HepG2 (cell line): ENCODE measurements around the gene KDM3B. TPM values are rescaled to one million over a fixed set of nuclear protein-coding genes. Genes with fewer than 3 reads are reported as not detected.
A peak's percentile ranks its signal among the peaks of the same experiment; 100 is the strongest.

Source experiments
- ATRX ChIP-seq: sonication (generic); formaldehyde crosslinking; IDR thresholded peaks from 2 replicates; pipeline ENCODE4 v1.4.0; 2020; ENCODE audit warnings: missing genetic modification reagents, borderline replicate concordance
- ETV5 ChIP-seq: IDR thresholded peaks from 2 replicates; pipeline ENCODE4 v1.6.1; 2018; ENCODE audit warnings: missing biosample characterization, missing genetic modification reagents, inconsistent platforms, borderline replicate concordance
- GABPB1 ChIP-seq: IDR thresholded peaks from 2 replicates; pipeline ENCODE4 v1.6.1; 2016; ENCODE audit warnings: mild to moderate bottlenecking, missing genetic modification reagents, moderate library complexity, missing compliant biosample characterization
- HOXA9 ChIP-seq: sonication (generic); formaldehyde crosslinking; IDR thresholded peaks from 2 replicates; pipeline ENCODE4 v1.8.1; 2022; ENCODE audit warnings: missing genetic modification reagents, mild to moderate bottlenecking, moderate library complexity, borderline replicate concordance
- ZNF274 ChIP-seq: sonication (generic); formaldehyde crosslinking; IDR thresholded peaks from 2 replicates; pipeline ENCODE4 v1.5.1; 2020; ENCODE audit warnings: mild to moderate bottlenecking, missing genetic modification reagents
- ZNF550 ChIP-seq: sonication (generic); formaldehyde crosslinking; IDR thresholded peaks from 2 replicates; pipeline ENCODE4 v1.4.0; 2020; ENCODE audit warnings: mild to moderate bottlenecking, missing genetic modification reagents, borderline replicate concordance
- polyA plus RNA-seq, 8 experiments: library from polyadenylated mRNA; depleted of rRNA in 3 of 8; stranded (reverse) in 7 of 8; unstranded in 1 of 8; fragments of >200 nt; fragmentation: Illumina TruSeq in 4 of 8; extraction: Trizol in 4 of 8; gene quantifications; 2 replicates each; pipeline versions ENCODE4 v1.2.1 to v1.2.3, GENCODE V29; 2011 to 2016; ENCODE audit warnings: low read depth in 4 of 8, missing spikeins in 1 of 8, mixed read lengths in 1 of 8; ENCODE audit not compliant: insufficient read depth in 1 of 8
- total RNA-seq, 5 experiments: library from RNA; depleted of rRNA; stranded (reverse); fragments of >200 nt; fragmentation: Illumina TruSeq; extraction: Trizol; gene quantifications; 2 replicates each; pipeline ENCODE4 v1.2.3, GENCODE V29; 2016; ENCODE audit warnings: low read depth in 1 of 5
- TF ChIP-seq, protein P1 (sequence below): sonication (generic); formaldehyde crosslinking; IDR thresholded peaks from 2 replicates; pipeline ENCODE4 v1.4.0; 2020; ENCODE audit warnings: missing genetic modification reagents
- TF ChIP-seq, protein P2 (sequence below): sonication (generic); formaldehyde crosslinking; IDR thresholded peaks from 2 replicates; pipeline ENCODE4 v1.5.0; 2020; ENCODE audit warnings: mild to moderate bottlenecking, missing genetic modification reagents
- TF ChIP-seq, protein P3 (sequence below): sonication (generic); formaldehyde crosslinking; IDR thresholded peaks from 2 replicates; pipeline ENCODE4 v1.4.0; 2020; ENCODE audit warnings: missing genetic modification reagents
- TF ChIP-seq, protein P4 (sequence below): sonication (generic); formaldehyde crosslinking; IDR thresholded peaks from 2 replicates; pipeline ENCODE4 v1.5.1; 2020; ENCODE audit warnings: mild to moderate bottlenecking, missing genetic modification reagents
- TF ChIP-seq, protein P5 (sequence below): sonication (generic); formaldehyde crosslinking; IDR thresholded peaks from 2 replicates; pipeline ENCODE4 v1.8.0; 2022; ENCODE audit warnings: mild to moderate bottlenecking, missing genetic modification reagents, borderline replicate concordance

The KDM3B gene
- total and polyA plus RNA-seq, 2 of the 13 experiments (the other 11 are each of a cell fraction or from before 2014, with no cell fraction given): 19.7 to 34.3 TPM

DNA sequence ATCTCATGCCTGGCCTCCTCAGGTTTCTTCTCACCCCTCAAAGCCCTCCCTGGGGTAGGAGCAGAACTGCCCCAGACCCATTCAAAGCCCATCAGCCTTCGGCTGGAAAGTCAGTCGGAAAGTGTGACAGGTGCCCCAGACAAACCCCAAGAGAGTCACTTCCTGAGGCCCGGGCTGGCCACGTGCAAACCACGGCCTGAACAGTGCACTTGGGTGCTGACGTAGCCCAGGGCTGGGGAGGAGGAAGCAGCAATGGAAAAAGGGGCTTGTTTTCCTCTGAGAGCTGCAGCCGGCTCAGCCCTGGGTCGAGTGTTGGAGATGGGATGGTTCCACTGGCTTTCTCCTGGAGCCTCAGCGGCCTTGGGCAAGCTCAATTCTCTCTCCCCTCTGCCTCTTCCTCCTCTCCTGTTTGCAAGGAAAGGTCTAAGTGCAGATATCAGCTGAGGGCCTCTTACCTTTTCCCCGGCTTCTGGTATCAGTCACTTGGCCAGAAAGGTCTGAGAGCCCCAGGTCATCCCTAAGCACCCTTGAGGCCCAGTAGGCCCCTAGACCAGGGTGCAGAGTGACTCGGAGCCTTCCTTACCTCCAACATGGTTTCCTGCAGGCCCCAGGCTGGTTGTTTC lies 106.9 kb downstream of the KDM3B start (continued):
- TF ChIP-seq ATRX (CRISPR knock-in tag) (no peak), ZNF274 (CRISPR knock-in tag) (peak; percentile 81; the same call in 1 of the 2 replicates), ETV5 (CRISPR knock-in tag) (peak; percentile 75; the same call in 1 of the 2 replicates), HOXA9 (CRISPR knock-in tag) (no peak), ZNF550 (CRISPR knock-in tag) (no peak), GABPB1 (CRISPR knock-in tag) (peak; percentile 85)
- TF ChIP-seq, protein P1, sequence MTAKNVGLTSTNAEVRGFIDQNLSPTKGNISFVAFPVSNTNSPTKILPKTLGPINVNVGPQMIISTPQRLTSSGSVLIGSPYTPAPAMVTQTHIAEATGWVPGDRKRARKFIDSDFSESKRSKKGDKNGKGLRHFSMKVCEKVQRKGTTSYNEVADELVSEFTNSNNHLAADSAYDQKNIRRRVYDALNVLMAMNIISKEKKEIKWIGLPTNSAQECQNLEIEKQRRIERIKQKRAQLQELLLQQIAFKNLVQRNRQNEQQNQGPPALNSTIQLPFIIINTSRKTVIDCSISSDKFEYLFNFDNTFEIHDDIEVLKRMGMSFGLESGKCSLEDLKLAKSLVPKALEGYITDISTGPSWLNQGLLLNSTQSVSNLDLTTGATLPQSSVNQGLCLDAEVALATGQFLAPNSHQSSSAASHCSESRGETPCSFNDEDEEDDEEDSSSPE (CRISPR knock-in tag): peak; percentile 60
- TF ChIP-seq, protein P2, sequence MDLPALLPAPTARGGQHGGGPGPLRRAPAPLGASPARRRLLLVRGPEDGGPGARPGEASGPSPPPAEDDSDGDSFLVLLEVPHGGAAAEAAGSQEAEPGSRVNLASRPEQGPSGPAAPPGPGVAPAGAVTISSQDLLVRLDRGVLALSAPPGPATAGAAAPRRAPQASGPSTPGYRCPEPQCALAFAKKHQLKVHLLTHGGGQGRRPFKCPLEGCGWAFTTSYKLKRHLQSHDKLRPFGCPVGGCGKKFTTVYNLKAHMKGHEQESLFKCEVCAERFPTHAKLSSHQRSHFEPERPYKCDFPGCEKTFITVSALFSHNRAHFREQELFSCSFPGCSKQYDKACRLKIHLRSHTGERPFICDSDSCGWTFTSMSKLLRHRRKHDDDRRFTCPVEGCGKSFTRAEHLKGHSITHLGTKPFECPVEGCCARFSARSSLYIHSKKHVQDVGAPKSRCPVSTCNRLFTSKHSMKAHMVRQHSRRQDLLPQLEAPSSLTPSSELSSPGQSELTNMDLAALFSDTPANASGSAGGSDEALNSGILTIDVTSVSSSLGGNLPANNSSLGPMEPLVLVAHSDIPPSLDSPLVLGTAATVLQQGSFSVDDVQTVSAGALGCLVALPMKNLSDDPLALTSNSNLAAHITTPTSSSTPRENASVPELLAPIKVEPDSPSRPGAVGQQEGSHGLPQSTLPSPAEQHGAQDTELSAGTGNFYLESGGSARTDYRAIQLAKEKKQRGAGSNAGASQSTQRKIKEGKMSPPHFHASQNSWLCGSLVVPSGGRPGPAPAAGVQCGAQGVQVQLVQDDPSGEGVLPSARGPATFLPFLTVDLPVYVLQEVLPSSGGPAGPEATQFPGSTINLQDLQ (CRISPR knock-in tag): 0 out of 2 replicates have a peak, but pooled peaks have one; percentile 53
- TF ChIP-seq, protein P3, sequence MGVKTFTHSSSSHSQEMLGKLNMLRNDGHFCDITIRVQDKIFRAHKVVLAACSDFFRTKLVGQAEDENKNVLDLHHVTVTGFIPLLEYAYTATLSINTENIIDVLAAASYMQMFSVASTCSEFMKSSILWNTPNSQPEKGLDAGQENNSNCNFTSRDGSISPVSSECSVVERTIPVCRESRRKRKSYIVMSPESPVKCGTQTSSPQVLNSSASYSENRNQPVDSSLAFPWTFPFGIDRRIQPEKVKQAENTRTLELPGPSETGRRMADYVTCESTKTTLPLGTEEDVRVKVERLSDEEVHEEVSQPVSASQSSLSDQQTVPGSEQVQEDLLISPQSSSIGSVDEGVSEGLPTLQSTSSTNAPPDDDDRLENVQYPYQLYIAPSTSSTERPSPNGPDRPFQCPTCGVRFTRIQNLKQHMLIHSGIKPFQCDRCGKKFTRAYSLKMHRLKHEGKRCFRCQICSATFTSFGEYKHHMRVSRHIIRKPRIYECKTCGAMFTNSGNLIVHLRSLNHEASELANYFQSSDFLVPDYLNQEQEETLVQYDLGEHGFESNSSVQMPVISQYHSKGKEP (CRISPR knock-in tag): no peak
- TF ChIP-seq, protein P4, sequence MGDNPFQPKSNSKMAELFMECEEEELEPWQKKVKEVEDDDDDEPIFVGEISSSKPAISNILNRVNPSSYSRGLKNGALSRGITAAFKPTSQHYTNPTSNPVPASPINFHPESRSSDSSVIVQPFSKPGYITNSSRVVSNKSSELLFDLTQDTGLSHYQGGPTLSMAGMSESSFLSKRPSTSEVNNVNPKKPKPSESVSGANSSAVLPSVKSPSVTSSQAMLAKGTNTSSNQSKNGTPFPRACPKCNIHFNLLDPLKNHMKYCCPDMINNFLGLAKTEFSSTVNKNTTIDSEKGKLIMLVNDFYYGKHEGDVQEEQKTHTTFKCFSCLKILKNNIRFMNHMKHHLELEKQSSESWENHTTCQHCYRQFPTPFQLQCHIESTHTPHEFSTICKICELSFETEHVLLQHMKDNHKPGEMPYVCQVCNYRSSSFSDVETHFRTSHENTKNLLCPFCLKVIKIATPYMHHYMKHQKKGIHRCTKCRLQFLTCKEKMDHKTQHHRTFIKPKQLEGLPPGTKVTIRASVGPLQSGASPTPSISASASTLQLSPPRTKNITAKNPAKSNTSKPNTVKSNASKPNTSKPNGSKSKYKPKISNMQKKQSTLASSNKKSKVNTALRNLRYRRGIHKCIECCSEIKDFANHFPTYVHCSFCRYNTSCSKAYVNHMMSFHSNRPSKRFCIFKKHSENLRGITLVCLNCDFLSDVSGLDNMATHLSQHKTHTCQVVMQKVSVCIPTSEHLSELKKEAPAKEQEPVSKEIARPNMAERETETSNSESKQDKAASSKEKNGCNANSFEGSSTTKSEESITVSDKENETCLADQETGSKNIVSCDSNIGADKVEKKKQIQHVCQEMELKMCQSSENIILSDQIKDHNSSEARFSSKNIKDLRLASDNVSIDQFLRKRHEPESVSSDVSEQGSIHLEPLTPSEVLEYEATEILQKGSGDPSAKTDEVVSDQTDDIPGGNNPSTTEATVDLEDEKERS (CRISPR knock-in tag): peak; percentile 65; the same call in 1 of the 2 replicates
- TF ChIP-seq, protein P5, sequence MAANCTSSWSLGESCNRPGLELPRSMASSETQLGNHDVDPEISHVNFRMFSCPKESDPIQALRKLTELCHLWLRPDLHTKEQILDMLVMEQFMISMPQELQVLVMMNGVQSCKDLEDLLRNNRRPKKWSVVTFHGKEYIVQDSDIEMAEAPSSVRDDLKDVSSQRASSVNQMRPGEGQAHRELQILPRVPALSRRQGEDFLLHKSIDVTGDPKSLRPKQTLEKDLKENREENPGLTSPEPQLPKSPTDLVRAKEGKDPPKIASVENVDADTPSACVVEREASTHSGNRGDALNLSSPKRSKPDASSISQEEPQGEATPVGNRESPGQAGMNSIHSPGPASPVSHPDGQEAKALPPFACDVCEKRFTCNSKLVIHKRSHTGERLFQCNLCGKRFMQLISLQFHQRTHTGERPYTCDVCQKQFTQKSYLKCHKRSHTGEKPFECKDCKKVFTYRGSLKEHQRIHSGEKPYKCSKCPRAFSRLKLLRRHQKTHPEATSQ (CRISPR knock-in tag): no peak
